Hypothalamus (tissue), 51 donors: ENCODE results near the gene CNN3.

Experiments
- DNase-seq, 51 donors: peaks; one replicate each; lab custom pipeline; 2025; lab: John Stamatoyannopoulos, UW

The CNN3 gene

DNA sequence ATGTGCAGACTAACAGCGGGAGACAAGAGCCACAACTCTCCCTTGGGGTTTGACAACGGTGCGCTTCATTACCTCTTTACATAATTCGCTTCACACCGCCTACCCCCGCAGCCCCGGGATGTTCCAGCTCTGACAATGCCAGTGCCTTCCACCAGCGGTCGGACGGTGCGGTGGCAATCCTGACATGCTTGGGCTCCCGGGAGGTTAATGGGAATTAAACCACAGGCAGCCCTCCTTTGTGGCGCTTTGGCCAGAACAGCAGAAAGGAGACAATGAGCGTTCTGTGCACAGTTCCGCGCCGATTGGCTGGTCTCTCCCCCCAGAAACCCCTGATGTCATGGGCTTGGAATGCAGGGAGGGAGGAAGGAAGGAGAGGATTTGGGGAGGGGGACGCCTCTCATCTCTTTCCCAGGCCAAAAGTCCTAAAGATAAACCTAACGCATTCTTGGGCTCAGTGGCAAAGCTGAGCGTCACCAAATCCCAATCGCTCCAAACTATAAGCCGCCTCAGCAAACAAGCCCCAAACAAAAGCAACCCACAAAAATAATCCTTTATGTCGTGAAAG, 1.3 kb downstream of the CNN3 start:
- DNase-seq = peak in 49 of 51 donors; percentile 17 to 82 (median 62)

GRCh38 chr1:94925004-94925403, 1.9 kb downstream of the CNN3 start:
- DNase-seq = peak in 1 of 51 donors; percentile 53

DNA sequence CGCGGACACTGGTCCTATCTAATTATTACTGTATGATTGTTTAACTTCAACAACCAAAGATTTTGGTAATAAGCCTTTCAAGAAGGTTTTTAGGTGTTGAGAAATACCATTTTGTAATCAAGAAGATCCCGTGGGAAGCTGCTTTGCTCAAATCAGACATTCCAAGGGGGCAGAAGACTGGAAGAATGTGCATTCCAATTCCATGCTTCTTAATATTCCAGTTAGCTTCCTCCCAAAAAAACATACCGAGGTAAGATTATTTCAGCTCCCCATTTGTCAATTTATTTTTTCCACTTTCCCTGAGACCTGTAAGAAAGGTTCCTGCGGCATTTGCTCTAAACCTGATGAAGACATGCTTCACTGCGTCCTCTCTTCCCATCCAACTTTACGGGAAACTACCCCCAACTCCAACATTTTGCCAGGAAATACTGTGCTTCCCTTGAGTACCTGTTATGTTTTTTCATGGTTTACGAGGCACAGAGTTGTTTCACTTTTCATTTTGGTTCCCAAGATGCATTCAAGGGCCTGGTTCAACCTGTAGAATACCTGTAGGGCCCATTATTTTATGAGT, 4.1 kb downstream of the CNN3 start:
- no peak for DNase-seq

DNA sequence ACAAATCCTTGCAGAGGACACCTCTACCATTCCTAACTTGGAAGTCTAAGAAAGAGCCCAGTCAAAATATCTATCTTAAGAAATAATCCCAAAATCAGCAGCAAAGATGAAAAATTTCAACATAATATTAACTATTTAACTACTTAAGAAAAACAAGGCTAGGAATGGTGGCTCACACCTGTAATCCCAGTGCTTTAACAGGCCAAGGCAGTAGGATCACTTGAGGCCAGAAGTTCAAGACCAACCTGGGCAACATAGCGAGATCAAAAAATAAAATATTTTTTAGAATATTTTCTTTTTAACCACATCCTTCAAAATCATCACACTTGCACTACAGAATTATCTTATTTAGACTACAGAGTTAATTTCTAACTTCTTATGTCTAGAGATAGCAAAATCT, 4.9 kb downstream of the CNN3 start:
- no peak for DNase-seq

- no peak for DNase-seq
Observed at GRCh38 chr1:94920061-94920460, 6.8 kb downstream of the CNN3 start.

GRCh38 chr1:94919241-94920030, 7.5 kb downstream of the CNN3 start:
- no peak for DNase-seq

GRCh38 chr1:94917251-94917650, 9.7 kb downstream of the CNN3 start:
- DNase-seq = no peak

GRCh38 chr1:94912263-94913184, 14.4 kb downstream of the CNN3 start:
- no peak for DNase-seq

GRCh38 chr1:94909486-94909885, 17.4 kb downstream of the CNN3 start:
- no peak for DNase-seq

- no peak for DNase-seq
Observed at GRCh38 chr1:94908965-94909364, 17.9 kb downstream of the CNN3 start.

- no peak for DNase-seq
Observed at GRCh38 chr1:94908190-94908589, 18.7 kb downstream of the CNN3 start.

- DNase-seq = no peak
Observed at GRCh38 chr1:94907136-94907535, 19.8 kb downstream of the CNN3 start.

DNA sequence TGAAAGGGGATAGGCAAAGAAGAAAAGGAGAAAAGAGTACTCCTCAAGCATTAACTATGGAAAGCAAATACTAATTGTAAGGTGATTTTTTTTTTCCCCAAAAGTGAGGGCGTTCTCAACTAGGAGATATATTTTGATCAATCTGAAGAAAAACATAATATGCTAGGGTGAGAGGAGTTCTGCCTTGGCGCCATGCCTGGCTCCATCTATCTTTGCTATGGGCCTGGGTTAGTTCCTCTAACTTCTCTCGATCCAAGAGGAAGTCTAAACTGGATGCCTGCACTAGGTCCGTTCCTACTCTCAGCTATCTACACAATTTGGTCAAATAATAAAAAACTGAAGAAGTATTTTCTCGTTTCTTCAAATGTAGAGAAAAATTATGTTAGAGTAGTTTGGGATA, 20.5 kb downstream of the CNN3 start:
- no peak for DNase-seq

DNA sequence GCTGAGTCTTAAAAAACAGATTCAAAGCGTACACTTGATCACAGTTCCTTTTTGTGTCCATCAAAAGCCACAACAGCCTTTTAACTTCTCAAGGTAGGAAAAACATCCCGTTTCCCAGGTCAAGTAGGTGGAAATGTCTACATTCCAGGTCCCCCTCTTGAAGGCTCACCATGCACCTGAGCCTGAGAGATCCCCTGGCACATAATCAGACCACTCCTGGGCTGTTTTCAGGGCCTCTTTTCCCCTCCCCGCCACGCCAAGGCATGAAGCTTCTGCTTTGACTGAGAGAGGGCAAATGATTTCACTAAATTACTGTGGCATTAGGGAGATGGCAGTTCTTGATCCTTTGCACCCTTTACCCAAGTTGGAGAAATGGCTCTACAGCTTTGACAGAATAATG, 21.7 kb downstream of the CNN3 start:
- DNase-seq = no peak

DNA sequence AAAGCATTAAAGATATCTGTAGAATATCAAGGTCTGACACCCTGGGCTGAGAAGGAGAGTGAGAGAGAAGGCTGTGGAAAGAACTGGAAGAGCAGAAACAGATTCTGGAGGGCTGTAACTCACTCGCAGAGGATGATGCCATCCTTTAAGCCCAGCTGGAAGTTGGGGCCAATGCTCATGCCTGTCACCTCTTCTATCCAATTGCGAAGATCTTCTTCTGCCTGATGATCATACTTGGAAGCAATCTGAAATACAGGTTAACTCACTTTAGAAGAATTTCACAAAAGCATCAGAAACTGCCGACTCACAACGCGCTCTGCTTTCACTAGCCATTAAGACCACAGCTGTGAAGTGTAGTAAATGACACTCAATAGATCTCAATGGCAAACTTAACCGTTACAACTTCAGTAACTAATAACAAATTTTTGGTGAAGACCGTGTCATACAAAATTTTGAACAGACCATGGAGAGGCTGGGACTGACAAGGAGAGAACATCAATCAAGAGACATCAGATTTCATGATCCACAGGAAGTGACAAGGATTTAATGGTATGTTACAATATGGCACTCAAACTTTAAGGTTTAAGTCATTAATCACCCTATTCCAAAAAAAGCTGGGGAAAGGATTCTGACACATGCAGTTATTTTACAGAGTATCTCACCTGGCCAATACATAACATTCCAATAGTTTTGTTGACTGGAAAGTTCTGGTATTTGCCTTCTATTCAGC, 23.5 kb downstream of the CNN3 start:
- no peak for DNase-seq

- no peak for DNase-seq
Observed at GRCh38 chr1:94901841-94902240, 25.1 kb downstream of the CNN3 start.

DNA sequence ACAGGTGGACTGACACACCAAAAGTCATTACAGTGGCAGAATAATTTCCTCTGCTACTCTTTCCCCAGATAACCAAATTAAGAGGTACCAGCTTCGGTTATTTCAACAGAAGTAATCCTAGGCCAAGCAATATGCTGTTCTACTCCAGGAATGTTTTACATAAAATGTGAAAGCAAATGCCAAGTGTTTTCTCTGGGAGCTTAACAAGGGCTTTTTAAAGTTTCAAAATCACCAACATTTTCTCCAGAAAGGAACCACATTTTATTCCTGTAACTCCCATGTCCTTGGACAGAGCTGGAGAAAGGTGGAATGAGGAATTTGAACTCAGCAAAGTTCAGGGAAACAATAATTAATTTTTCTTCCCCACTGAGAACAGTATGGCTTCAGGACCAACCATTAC, 27.2 kb downstream of the CNN3 start:
- DNase-seq = no peak

- DNase-seq = no peak
Observed at GRCh38 chr1:94898491-94899385, 28.2 kb downstream of the CNN3 start.

DNA sequence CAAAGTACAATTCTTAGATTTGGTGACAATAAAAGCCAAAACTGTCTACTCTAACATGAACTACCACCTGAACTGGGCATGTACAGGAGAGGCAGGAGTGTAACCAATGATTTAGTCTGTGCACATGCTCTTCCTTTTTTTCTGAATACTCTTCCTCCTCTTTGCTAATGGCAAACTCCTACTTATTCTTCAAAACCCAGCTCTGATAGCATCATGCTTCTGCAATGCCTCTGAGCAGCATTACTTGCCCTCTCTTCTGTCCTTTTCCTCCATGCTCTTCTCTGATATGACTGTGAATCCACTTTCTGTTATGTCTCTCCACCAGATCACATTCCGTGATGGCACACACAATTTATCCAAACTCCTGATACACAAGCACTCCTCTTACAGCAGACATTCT, 31.4 kb downstream of the CNN3 start:
- DNase-seq = no peak
